Measurements from ENCODE around the gene FOXA1.
A peak's percentile ranks its signal among the peaks of the same experiment; 100 is the strongest.

- TF ChIP-seq CTCF (IDR thresholded peaks at IDR 0.05): no peak
- TF ChIP-seq EP300 (IDR thresholded peaks at IDR 0.05): no peak
- peak in 1 of 2 donors; percentile 10 for TF ChIP-seq POLR2A (IDR thresholded peaks at IDR 0.05)
Observed at GRCh38 chr14:37583358-37584210, 11.5 kb downstream of the FOXA1 start.

Measured in gastroesophageal sphincter (tissue), 3 donors.